SK-N-MC (cell line): ENCODE measurements around the gene RNASE7.

Source experiments
- EZH2 ChIP-seq: fragments of 200-600 bp; sonication (generic); IDR thresholded peaks from one replicate; pipeline ENCODE4 v1.6.1; 2017; ENCODE audit warnings: antibody characterized with exemption
- FOXP2 ChIP-seq: optimal IDR thresholded peaks from 2 replicates; pipeline ENCODE3; 2011; ENCODE audit warnings: mild to moderate bottlenecking, moderate library complexity; ENCODE audit not compliant: insufficient read depth; ENCODE audit errors: extremely low read length, control extremely low read depth
- POLR2AphosphoS5 ChIP-seq: IDR thresholded peaks from 2 replicates; pipeline ENCODE4 v1.6.1; 2012; ENCODE audit warnings: mild to moderate bottlenecking, low read depth, low read length, borderline replicate concordance

DNA sequence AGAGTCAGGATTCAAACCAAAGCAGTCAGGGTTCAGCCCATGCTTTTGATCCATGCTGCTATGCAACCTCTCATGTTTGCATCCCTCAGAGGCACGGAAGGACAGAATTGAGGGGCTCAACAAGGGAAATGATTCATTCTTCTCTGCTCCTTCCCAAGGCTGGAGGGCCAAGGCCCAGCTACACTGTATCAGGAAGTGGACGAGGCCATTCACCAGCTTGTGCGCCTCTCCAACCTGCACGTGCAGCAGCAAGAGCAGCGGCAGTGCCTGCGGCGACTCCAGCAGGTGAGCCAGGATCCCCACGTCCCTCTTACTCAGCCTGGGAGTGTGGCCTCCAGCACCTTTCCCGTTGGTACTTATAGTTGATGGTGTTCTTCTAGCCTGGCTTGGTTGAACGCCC is 36.6 kb downstream of the RNASE7 start:
- no peak for TF ChIP-seq EZH2
- no peak for TF ChIP-seq FOXP2
- no peak for TF ChIP-seq POLR2AphosphoS5
